ENCODE data around the gene AMER3.

DNA sequence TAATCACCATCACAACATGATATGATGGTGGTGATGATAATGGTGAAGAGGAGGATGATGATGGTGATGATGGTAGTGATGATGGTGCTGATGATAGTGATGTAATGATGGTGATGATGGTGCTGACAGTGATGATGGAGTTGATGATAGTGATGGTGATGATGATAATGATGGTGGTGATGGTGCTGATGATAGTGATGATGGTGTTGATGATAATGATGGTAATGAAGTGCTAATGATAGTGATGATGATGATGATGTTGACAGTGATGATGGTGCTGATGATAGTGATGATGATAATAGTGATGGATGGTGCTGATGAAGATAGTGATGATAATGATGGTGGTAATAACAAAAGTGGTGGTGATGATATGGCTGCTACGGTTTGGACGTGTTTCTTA, 30.9 kb upstream of the AMER3 start:
- TF ChIP-seq, protein P1, sequence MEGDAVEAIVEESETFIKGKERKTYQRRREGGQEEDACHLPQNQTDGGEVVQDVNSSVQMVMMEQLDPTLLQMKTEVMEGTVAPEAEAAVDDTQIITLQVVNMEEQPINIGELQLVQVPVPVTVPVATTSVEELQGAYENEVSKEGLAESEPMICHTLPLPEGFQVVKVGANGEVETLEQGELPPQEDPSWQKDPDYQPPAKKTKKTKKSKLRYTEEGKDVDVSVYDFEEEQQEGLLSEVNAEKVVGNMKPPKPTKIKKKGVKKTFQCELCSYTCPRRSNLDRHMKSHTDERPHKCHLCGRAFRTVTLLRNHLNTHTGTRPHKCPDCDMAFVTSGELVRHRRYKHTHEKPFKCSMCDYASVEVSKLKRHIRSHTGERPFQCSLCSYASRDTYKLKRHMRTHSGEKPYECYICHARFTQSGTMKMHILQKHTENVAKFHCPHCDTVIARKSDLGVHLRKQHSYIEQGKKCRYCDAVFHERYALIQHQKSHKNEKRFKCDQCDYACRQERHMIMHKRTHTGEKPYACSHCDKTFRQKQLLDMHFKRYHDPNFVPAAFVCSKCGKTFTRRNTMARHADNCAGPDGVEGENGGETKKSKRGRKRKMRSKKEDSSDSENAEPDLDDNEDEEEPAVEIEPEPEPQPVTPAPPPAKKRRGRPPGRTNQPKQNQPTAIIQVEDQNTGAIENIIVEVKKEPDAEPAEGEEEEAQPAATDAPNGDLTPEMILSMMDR (IDR thresholded peaks at IDR 0.05 in 4 of 5, conservative IDR thresholded peaks at IDR 0.05 in 1 of 5), result no peak
- TF ChIP-seq POLR2A (IDR thresholded peaks at IDR 0.05), result no peak
